ENCODE results near the gene PLAAT4.

- TF ChIP-seq SP1 (IDR thresholded peaks at IDR 0.05) = no peak
- no peak for TF ChIP-seq TARDBP (IDR thresholded peaks at IDR 0.05)
- no peak for TF ChIP-seq FOXM1 (IDR thresholded peaks at IDR 0.05; ENCODE audit: borderline replicate concordance)
- no peak for TF ChIP-seq NFRKB (IDR thresholded peaks at IDR 0.05)
- TF ChIP-seq FOXA1 (IDR thresholded peaks at IDR 0.05) = no peak
- TF ChIP-seq BHLHE40 (IDR thresholded peaks at IDR 0.05; ENCODE audit: borderline replicate concordance) = no peak
- no peak for TF ChIP-seq FOXK2 (IDR thresholded peaks at IDR 0.05)
Observed at GRCh38 chr11:63564056-63564774, 27.6 kb downstream of the PLAAT4 start.
